ENCODE results near the gene TCERG1L.

DNA sequence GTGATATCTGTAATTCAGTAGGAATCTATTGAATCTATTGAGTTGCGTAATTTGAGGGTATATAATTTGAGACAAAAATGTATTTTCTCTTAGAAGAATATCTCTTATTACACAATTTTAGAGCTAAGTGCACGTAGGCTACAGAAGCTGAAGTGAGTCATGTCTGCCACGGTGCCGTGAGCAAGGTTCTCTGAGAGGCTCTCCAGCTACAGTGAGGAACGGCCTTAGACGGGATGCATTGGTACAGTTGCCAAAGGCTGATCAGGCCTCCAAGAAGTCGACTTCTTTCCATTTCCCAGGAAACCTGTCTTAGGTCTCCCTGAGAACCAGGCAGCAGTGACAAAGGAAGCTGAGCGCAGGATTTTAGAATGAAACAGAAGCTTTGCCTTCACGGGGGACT is 28.6 kb downstream of the TCERG1L start:
- TF ChIP-seq, protein P1, sequence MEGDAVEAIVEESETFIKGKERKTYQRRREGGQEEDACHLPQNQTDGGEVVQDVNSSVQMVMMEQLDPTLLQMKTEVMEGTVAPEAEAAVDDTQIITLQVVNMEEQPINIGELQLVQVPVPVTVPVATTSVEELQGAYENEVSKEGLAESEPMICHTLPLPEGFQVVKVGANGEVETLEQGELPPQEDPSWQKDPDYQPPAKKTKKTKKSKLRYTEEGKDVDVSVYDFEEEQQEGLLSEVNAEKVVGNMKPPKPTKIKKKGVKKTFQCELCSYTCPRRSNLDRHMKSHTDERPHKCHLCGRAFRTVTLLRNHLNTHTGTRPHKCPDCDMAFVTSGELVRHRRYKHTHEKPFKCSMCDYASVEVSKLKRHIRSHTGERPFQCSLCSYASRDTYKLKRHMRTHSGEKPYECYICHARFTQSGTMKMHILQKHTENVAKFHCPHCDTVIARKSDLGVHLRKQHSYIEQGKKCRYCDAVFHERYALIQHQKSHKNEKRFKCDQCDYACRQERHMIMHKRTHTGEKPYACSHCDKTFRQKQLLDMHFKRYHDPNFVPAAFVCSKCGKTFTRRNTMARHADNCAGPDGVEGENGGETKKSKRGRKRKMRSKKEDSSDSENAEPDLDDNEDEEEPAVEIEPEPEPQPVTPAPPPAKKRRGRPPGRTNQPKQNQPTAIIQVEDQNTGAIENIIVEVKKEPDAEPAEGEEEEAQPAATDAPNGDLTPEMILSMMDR (IDR thresholded peaks at IDR 0.05) = no peak
- TF ChIP-seq POLR2A (IDR thresholded peaks at IDR 0.05) (no peak), POLR2AphosphoS5 (IDR thresholded peaks at IDR 0.05; ENCODE audit: insufficient read depth in 1 of 2, low read depth in 1 of 2) (no peak)
